Thoracic aorta (tissue), 2 donors: Measurements from ENCODE around the gene TFAP2B. TPM values are rescaled to one million over a fixed set of nuclear protein-coding genes. Genes with fewer than 3 reads are reported as not detected.

ENCODE experiments used
- ATAC-seq: fragments of 150-250 bp; one replicate; pipeline ENCODE4 v1.8.0; 2017; ENCODE audit warnings: low read depth; ENCODE audit not compliant: insufficient number of reproducible peaks, low FRiP score
- DNase-seq: peaks from one replicate; pipeline ENCODE4 v3.0.0-alpha.2; 2020; ENCODE audit warnings: low spot score
- H3K27ac ChIP-seq, 2 donors: fragments of 200-600 bp; sonication (generic); 1 replicate in 1 of 2; 2 replicates in 1 of 2; pipeline ENCODE4 v1.5.1; 2016; ENCODE audit warnings: mild to moderate bottlenecking in 2 of 2, moderate library complexity in 2 of 2
- H3K27me3 ChIP-seq: fragments of 200-600 bp; sonication (generic); replicated peaks from 2 replicates; pipeline ENCODE4 v1.6.0; 2016; ENCODE audit warnings: mild to moderate bottlenecking; ENCODE audit not compliant: insufficient read depth
- H3K36me3 ChIP-seq: fragments of 200-600 bp; sonication (generic); one replicate; pipeline ENCODE4 v1.5.1; 2016
- H3K4me1 ChIP-seq, 2 donors: fragments of 200-600 bp; sonication (generic); 1 replicate in 1 of 2; 2 replicates in 1 of 2; pipeline versions ENCODE4 v1.5.1 to v1.6.0; 2016; ENCODE audit warnings: low read depth in 2 of 2, mild to moderate bottlenecking in 1 of 2; ENCODE audit not compliant: control insufficient read depth in 1 of 2
- H3K4me3 ChIP-seq: fragments of 200-600 bp; sonication (generic); 2 replicates; pipeline ENCODE4 v1.5.1; 2016; ENCODE audit warnings: mild to moderate bottlenecking
- H3K9me3 ChIP-seq: fragments of 200-600 bp; sonication (generic); 2 replicates; pipeline ENCODE4 v1.5.1; 2016
- total RNA-seq, 2 donors: library from RNA; depleted of rRNA; stranded (reverse); fragments of >200 nt; gene quantifications; one replicate each; pipeline versions ENCODE4 v1.1.0 to v1.2.3, GENCODE V29; 2016
- TF ChIP-seq, protein P1 (sequence below): fragments of 200-600 bp; sonication (generic); IDR thresholded peaks from one replicate; pipeline ENCODE4 v1.5.1; 2019; ENCODE audit warnings: antibody characterized with exemption

Gene TFAP2B
- total RNA-seq: 1 to 10 TPM in 1 of 2 donors, not detected in 1; 2.5 TPM

- TF ChIP-seq, protein P1, sequence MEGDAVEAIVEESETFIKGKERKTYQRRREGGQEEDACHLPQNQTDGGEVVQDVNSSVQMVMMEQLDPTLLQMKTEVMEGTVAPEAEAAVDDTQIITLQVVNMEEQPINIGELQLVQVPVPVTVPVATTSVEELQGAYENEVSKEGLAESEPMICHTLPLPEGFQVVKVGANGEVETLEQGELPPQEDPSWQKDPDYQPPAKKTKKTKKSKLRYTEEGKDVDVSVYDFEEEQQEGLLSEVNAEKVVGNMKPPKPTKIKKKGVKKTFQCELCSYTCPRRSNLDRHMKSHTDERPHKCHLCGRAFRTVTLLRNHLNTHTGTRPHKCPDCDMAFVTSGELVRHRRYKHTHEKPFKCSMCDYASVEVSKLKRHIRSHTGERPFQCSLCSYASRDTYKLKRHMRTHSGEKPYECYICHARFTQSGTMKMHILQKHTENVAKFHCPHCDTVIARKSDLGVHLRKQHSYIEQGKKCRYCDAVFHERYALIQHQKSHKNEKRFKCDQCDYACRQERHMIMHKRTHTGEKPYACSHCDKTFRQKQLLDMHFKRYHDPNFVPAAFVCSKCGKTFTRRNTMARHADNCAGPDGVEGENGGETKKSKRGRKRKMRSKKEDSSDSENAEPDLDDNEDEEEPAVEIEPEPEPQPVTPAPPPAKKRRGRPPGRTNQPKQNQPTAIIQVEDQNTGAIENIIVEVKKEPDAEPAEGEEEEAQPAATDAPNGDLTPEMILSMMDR: no peak
- Histone ChIP-seq H3K27me3 (peaks cover 9% of the 10 kb centered on the region), H3K4me3 (peak within 1 kb of the TSS; percentile 53), H3K27ac (no peak within 1 kb of the TSS), H3K36me3 (no peaks in the 10 kb centered on the region), H3K9me3 (no peaks in the 10 kb centered on the region), H3K4me1 (peaks cover 8 to 22% of the 10 kb centered on the region in 2 donors)
- DNase-seq: no peak
- ATAC-seq: no peak
Measured at GRCh38 chr6:50818673-50819072, at the start of gene TFAP2B. Gene TFAP2B, plus strand, starts transcription at chr6:50818871. Its CDS starts 21 bp downstream, at chr6:50818892.

- ATAC-seq: no peak
- no peaks in the 10 kb centered on the region for H3K36me3 ChIP-seq
- no peak for DNase-seq
- TF ChIP-seq, protein P1: no peak
- no peak overlapping the region for H3K27ac ChIP-seq
- no peaks in the 10 kb centered on the region for H3K4me1 ChIP-seq
- H3K9me3 ChIP-seq: no peaks in the 10 kb centered on the region
- no peak overlapping the region for H3K4me3 ChIP-seq
- H3K27me3 ChIP-seq: no peaks in the 10 kb centered on the region
Measured at GRCh38 chr6:50778696-50779095, 40.0 kb upstream of the TFAP2B start.

GRCh38 chr6:50780382-50780781 lies 38.3 kb upstream of the TFAP2B start:
- Histone ChIP-seq H3K27ac (no peak overlapping the region), H3K36me3 (no peaks in the 10 kb centered on the region), H3K9me3 (no peaks in the 10 kb centered on the region), H3K4me3 (no peak overlapping the region), H3K27me3 (no peaks in the 10 kb centered on the region), H3K4me1 (no peaks in the 10 kb centered on the region)
- ATAC-seq (no peak), DNase-seq (no peak)
- TF ChIP-seq, protein P1: no peak

- Histone ChIP-seq H3K27ac (no peak overlapping the region), H3K4me1 (no peaks in the 10 kb centered on the region), H3K4me3 (no peak overlapping the region), H3K36me3 (no peaks in the 10 kb centered on the region), H3K27me3 (no peaks in the 10 kb centered on the region), H3K9me3 (no peaks in the 10 kb centered on the region)
- no peak for DNase-seq
- TF ChIP-seq, protein P1: no peak
- ATAC-seq: no peak
Measured at GRCh38 chr6:50785921-50786320, 32.8 kb upstream of the TFAP2B start.

GRCh38 chr6:50791900-50792508 lies 26.7 kb upstream of the TFAP2B start:
- DNase-seq: no peak
- no peak for ATAC-seq
- Histone ChIP-seq H3K4me1 (no peaks in the 10 kb centered on the region), H3K4me3 (no peak overlapping the region), H3K36me3 (no peaks in the 10 kb centered on the region), H3K27ac (no peak overlapping the region), H3K9me3 (no peaks in the 10 kb centered on the region), H3K27me3 (no peaks in the 10 kb centered on the region)
- TF ChIP-seq, protein P1: no peak
